Fibroblast of lung (primary cell): ENCODE results near the gene SERTAD2. TPM values are rescaled to one million over a fixed set of nuclear protein-coding genes. Genes with fewer than 3 reads are reported as not detected.

Source experiments
- DNase-seq, 2 donors: peaks; one replicate each; pipeline versions ENCODE4 v3.0.0 to v3.0.0-alpha.2; 2010; ENCODE audit warnings: low read depth in 2 of 2
- H2AFZ ChIP-seq: 2 replicates; pipeline ENCODE4 v1.5.1; 2012; ENCODE audit warnings: low read length, control low read depth, inconsistent platforms
- H3K27ac ChIP-seq: 2 replicates; pipeline ENCODE4 v1.5.1; 2011; ENCODE audit warnings: low read length, control low read depth; ENCODE audit not compliant: insufficient read depth
- H3K27me3 ChIP-seq: 2 replicates; pipeline ENCODE4 v1.5.1; 2011; ENCODE audit warnings: mild to moderate bottlenecking, low read length; ENCODE audit not compliant: control insufficient read depth, insufficient read depth
- H3K36me3 ChIP-seq: 2 replicates; pipeline ENCODE4 v1.5.1; 2011; ENCODE audit warnings: low read length; ENCODE audit not compliant: control insufficient read depth, insufficient read depth
- H3K4me1 ChIP-seq: 2 replicates; pipeline ENCODE4 v1.5.1; 2011; ENCODE audit warnings: low read length; ENCODE audit not compliant: control insufficient read depth, insufficient read depth; ENCODE audit errors: extremely low read depth
- H3K4me2 ChIP-seq: 2 replicates; pipeline ENCODE4 v1.5.1; 2011; ENCODE audit warnings: low read length, control low read depth; ENCODE audit not compliant: insufficient read depth; ENCODE audit errors: extremely low read depth
- H3K4me3 ChIP-seq, 4 experiments: fragments of 200-600 bp in 1 of 4; sonication (generic) in 1 of 4; replicated peaks in 1 of 4; 2 replicates each; pipeline ENCODE4 v1.5.1; 2011 to 2016; ENCODE audit warnings: low read length in 4 of 4, low read depth in 3 of 4, mild to moderate bottlenecking in 3 of 4, control low read depth in 2 of 4, inconsistent platforms in 1 of 4, mixed read lengths in 1 of 4; ENCODE audit not compliant: insufficient read depth in 1 of 4; ENCODE audit errors: control extremely low read depth in 1 of 4
- H3K79me2 ChIP-seq: 2 replicates; pipeline ENCODE4 v1.5.1; 2012; ENCODE audit warnings: mild to moderate bottlenecking, low read length, inconsistent platforms; ENCODE audit not compliant: control insufficient read depth, insufficient read depth
- H3K9ac ChIP-seq: 2 replicates; pipeline ENCODE4 v1.5.1; 2011; ENCODE audit warnings: mild to moderate bottlenecking, low read length, control low read depth; ENCODE audit not compliant: insufficient read depth
- H3K9me3 ChIP-seq: 2 replicates; pipeline ENCODE4 v1.5.1; 2012; ENCODE audit warnings: low read depth, low read length; ENCODE audit not compliant: control insufficient read depth, insufficient read depth
- H4K20me1 ChIP-seq: 2 replicates; pipeline ENCODE4 v1.5.1; 2011; ENCODE audit warnings: low read length; ENCODE audit not compliant: control insufficient read depth, insufficient read depth; ENCODE audit errors: extremely low read depth
- EZH2 ChIP-seq: IDR thresholded peaks from 2 replicates; pipeline ENCODE4 v1.5.1; 2012; ENCODE audit warnings: low read length, control low read depth, mild to moderate bottlenecking; ENCODE audit errors: missing control alignments
- polyA plus RNA-seq, 2 donors: library from polyadenylated mRNA; depleted of rRNA in 1 of 2; stranded (reverse) in 1 of 2; unstranded in 1 of 2; fragments of >200 nt; gene quantifications; 2 replicates each; pipeline ENCODE4 v1.2.1, GENCODE V29; 2011 to 2012; ENCODE audit warnings: missing spikeins in 1 of 2
- total RNA-seq: library from RNA; depleted of rRNA; stranded (reverse); fragments of >200 nt; gene quantifications from 2 replicates; pipeline ENCODE4 v1.2.1, GENCODE V29; 2014
- TF ChIP-seq, protein P1 (sequence below), 2 donors: IDR thresholded peaks in 1 of 2; conservative IDR thresholded peaks in 1 of 2; 1 replicate in 1 of 2; 2 replicates in 1 of 2; pipeline ENCODE4 v1.5.1; 2011 to 2012; ENCODE audit warnings: low read length in 2 of 2, control low read depth in 1 of 2, inconsistent platforms in 1 of 2, low read depth in 1 of 2, mild to moderate bottlenecking in 1 of 2

SERTAD2 gene
- total and polyA plus RNA-seq, 2 donors (not counting 1 experiment from before 2014, with no cell fraction given), result 15.2 to 16.5 TPM

DNA sequence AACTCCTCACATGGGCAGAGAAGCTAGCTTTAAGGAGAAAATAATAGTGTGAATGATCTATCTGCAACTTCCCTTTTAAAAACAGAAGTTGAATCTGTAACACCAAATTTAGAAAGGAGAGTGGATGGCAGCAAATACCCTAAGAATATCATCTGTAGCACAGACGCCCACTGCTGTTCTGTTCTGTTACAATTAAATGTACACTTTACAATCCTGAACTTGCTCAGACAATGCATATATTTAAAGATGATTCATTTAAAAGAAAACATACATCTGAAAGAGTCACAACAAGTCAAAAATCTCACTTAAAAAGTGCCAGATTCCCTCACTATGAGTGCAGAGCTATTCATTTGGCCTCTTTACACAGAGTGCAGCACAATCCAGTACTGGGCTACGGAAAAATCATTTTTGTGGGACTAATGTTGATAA is 8.0 kb upstream of the SERTAD2 start:
- Histone ChIP-seq H3K4me1 (no peaks in the 10 kb centered on the region), H3K27me3 (no peaks in the 10 kb centered on the region), H2AFZ (no peak overlapping the region), H3K4me3 (no peak overlapping the region), H3K36me3 (no peaks in the 10 kb centered on the region), H3K4me2 (no peak overlapping the region), H3K27ac (no peak overlapping the region), H3K9me3 (no peaks in the 10 kb centered on the region), H3K79me2 (no peaks in the 10 kb centered on the region), H3K9ac (no peak overlapping the region), H4K20me1 (no peaks in the 10 kb centered on the region)
- TF ChIP-seq EZH2, result no peak
- TF ChIP-seq, protein P1, sequence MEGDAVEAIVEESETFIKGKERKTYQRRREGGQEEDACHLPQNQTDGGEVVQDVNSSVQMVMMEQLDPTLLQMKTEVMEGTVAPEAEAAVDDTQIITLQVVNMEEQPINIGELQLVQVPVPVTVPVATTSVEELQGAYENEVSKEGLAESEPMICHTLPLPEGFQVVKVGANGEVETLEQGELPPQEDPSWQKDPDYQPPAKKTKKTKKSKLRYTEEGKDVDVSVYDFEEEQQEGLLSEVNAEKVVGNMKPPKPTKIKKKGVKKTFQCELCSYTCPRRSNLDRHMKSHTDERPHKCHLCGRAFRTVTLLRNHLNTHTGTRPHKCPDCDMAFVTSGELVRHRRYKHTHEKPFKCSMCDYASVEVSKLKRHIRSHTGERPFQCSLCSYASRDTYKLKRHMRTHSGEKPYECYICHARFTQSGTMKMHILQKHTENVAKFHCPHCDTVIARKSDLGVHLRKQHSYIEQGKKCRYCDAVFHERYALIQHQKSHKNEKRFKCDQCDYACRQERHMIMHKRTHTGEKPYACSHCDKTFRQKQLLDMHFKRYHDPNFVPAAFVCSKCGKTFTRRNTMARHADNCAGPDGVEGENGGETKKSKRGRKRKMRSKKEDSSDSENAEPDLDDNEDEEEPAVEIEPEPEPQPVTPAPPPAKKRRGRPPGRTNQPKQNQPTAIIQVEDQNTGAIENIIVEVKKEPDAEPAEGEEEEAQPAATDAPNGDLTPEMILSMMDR (conservative IDR thresholded peaks at IDR 0.05 in 1 of 2, IDR thresholded peaks at IDR 0.05 in 1 of 2; ENCODE audit: low read depth in 1 of 2, low read length in 2 of 2), result no peak
- DNase-seq, result no peak

DNA sequence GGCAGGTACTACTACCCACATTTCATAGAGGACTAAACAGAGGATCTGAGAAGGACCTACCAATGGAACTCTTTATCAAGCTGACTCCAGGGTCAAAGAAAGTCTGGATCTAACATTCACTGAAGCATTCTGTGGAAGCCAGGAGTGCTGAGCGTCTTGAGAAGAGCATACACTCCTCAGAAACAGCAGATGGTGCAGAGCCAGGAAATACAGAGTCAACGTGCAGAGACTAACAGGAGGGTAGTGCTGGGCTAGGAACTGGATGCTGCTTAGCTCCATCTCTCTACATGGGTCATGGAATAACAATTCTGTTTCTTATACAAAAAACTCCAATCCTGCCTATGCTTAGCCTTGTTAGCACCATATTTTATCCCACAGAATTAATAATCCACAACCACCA is 5.5 kb upstream of the SERTAD2 start:
- TF ChIP-seq, protein P1 (conservative IDR thresholded peaks at IDR 0.05 in 1 of 2, IDR thresholded peaks at IDR 0.05 in 1 of 2; ENCODE audit: low read depth in 1 of 2, low read length in 2 of 2), result no peak
- no peak for TF ChIP-seq EZH2
- H3K79me2 ChIP-seq, result no peaks in the 10 kb centered on the region
- no peak overlapping the region for H3K4me3 ChIP-seq
- H3K4me1 ChIP-seq, result peaks cover 10% of the 10 kb centered on the region
- DNase-seq, result no peak
- H3K27ac ChIP-seq, result no peak overlapping the region
- H3K27me3 ChIP-seq, result no peaks in the 10 kb centered on the region
- H4K20me1 ChIP-seq, result no peaks in the 10 kb centered on the region
- H2AFZ ChIP-seq, result no peak overlapping the region
- H3K4me2 ChIP-seq, result no peak overlapping the region
- no peaks in the 10 kb centered on the region for H3K9me3 ChIP-seq
- no peaks in the 10 kb centered on the region for H3K36me3 ChIP-seq
- H3K9ac ChIP-seq, result no peak overlapping the region

DNA sequence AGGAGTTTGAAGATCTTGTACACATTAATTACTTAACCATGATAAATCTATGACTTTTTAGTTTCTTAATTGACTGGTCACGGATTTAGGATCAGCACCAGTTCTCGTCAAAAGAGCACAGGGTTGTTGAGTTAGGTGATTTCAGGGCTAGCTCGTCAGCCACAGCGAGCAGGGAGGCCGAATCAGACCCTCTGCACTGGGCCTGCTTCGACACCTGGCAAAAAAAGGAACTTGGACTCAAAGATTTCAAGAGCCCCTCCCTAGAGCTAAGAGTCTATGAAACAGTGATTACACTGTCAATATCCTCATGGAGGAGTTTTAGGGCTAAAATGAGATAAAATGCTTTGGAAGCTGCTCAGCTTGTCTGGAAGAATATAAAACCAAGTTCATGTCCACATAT is 4.6 kb upstream of the SERTAD2 start:
- TF ChIP-seq EZH2, result no peak
- TF ChIP-seq, protein P1 (conservative IDR thresholded peaks at IDR 0.05 in 1 of 2, IDR thresholded peaks at IDR 0.05 in 1 of 2; ENCODE audit: low read depth in 1 of 2, low read length in 2 of 2), result no peak
- H3K27me3 ChIP-seq, result no peaks in the 10 kb centered on the region
- H3K27ac ChIP-seq, result no peak overlapping the region
- H3K9me3 ChIP-seq, result no peaks in the 10 kb centered on the region
- no peak for DNase-seq
- H3K9ac ChIP-seq, result no peak overlapping the region
- H4K20me1 ChIP-seq, result no peaks in the 10 kb centered on the region
- no peak overlapping the region for H2AFZ ChIP-seq
- no peaks in the 10 kb centered on the region for H3K36me3 ChIP-seq
- H3K79me2 ChIP-seq, result no peaks in the 10 kb centered on the region
- H3K4me3 ChIP-seq, result no peak overlapping the region
- no peak overlapping the region for H3K4me2 ChIP-seq
- H3K4me1 ChIP-seq, result peaks cover 10% of the 10 kb centered on the region
